HS-5 (cell line): ENCODE measurements around the gene FAM120AOS.
"Not testable (repeated sequence)": the region's sequence is repeated elsewhere in the genome, so short reads cannot be mapped to it uniquely, and the experiment has no call there.

ENCODE experiments used
- DNase-seq: peaks from one replicate; pipeline ENCODE4 v3.0.0-alpha.2; 2012; ENCODE audit warnings: low read depth

The FAM120AOS gene

GRCh38 chr9:93467062-93467416, 13.7 kb upstream of the FAM120AOS start:
- DNase-seq = no peak

GRCh38 chr9:93466416-93467061, 13.2 kb upstream of the FAM120AOS start:
- DNase-seq = no peak

DNA sequence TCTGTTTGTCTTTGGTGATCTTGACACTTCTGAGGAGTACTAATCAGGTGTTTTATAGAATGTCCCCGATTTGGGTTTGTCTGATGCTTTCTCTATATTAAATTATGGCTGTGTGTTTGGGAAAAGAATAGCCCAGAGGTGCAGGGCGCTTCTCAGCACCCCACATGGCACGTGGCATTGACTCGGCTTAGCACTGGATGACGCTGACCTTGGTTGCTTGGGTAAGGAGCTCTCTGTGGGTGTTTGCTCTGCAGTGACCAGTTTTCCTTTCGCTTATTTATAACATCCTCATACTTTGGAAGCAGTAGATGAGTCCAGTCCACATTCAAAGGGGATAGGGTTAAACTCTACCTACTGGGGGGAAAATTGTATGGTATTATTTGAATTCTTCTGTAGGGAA, 12.5 kb upstream of the FAM120AOS start:
- DNase-seq = no peak

DNA sequence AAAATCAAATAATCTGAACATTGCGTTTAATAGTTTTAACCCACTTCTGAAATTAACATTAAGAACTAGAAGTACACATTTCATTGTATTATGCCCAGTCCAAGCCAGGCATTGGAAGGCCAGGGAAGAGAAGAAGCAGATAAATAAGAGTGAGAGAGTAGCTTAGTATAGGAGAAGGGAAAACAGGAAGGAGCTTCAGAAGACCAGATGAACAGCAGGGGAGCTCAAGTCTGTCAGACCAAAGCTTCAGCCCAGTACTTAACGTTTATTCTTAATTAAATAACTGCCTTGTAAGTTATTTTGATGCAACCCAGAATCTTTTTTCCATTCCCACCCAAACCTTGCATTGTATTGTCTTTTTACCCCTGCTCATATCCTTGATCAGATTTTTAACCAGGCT, 11.5 kb upstream of the FAM120AOS start:
- DNase-seq = no peak

GRCh38 chr9:93464395-93464794, 11.0 kb upstream of the FAM120AOS start:
- no peak for DNase-seq

DNA sequence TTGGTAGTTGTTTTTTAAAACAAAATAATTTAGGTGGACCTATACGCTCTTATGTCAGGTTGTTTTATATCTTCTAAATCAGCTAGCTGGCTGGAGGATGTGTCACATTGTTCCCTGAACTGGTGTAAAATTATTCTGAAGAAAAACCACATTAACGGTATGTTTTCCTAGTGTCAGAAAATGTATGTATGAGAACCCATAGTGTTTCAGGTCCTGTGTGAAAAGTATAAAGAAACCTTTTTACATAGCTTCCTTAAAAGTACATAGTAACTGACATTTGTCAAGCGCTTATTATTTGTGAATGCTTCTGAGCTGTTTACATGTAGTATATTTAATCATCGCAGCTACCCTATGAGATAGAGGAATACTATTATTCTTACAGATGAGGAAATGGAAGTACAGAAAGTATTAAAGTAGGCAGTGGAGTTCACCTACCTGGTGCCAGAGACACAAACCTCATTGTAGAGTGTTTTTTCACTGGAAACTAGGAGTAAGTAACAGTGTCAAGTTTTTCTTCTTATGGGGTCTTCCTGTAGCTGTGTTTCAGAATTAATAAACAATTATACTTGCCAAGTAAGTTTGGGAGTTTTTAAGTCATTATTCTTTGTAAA, 10.4 kb upstream of the FAM120AOS start:
- DNase-seq = no peak

GRCh38 chr9:93461821-93462220, 8.4 kb upstream of the FAM120AOS start:
- no peak for DNase-seq

GRCh38 chr9:93461414-93461743, 8.0 kb upstream of the FAM120AOS start:
- no peak for DNase-seq

DNA sequence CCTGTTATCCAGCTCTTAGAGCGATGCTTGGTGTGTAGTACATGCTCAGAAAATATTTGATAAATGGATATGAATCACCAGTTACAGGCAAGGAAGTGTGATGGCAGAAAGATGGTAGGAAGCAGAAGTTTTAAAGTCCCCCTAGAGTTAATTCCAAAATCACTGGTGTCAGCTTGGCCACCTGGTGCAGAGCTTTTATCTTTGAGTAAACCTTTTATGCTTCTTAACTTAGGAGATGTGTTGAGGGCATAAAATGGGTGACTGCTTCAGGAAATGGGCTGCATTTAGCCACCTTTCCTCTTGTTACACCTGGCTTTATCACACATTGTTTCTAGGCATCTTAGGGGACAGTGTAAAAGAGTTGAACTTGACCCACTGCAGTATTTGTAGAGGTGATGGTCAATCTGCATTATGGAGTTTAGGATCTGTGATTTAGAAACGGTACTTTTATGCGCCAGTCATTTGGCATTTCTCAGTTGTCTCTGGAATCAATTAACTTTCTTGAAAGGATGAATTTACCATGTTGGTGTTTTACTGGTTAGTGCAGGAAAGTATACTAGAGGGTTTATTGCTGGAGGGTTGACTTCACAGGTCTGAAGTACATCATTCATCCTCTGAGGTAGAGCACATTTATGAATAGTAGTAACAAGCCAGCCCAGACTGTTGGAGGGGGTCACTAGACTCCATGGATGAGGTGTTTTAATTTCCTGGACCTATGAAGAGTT, 7.5 kb upstream of the FAM120AOS start:
- DNase-seq = no peak

- DNase-seq = no peak
Observed at GRCh38 chr9:93459432-93459847, 6.1 kb upstream of the FAM120AOS start.

GRCh38 chr9:93458712-93459111, 5.3 kb upstream of the FAM120AOS start:
- DNase-seq = no peak

GRCh38 chr9:93457006-93457405, 3.6 kb upstream of the FAM120AOS start:
- DNase-seq = no peak

- no peak for DNase-seq
Observed at GRCh38 chr9:93456504-93456903, 3.1 kb upstream of the FAM120AOS start.

DNA sequence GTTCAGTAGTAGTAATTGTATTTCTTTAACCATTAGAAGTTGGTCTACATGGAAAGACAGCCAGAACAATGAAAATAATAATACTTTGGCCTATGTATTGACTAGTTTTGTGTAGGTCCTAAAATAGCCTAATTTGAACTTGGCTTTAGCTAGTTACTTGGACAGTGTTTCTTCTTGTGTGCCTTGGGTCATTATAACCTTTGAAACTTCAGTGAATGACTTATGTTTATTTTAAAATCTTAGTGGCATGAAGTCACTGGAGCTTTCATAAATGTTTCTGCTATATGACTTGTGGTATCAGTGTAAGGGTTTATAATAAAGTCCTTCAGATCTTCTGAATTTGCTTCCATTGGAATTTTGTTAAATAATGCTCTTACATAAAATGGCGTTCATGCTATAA, 2.6 kb upstream of the FAM120AOS start:
- no peak for DNase-seq

DNA sequence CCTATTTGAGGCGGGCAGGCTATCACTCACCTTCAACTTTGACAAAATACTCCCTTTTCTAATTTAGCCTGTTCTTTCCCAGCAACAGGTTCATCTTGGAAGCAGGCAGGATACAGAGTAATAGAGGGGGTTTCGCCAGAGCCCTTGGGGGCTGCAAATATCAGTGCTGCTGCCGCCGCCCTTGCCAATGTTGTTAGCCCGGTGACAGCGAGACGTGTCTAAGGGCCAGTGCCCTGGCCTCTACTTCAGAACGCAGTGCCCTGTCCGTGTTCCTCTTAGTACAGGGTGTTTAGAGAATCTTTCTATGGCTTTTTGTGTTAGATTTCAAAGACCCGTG, 703 bp downstream of the FAM120AOS start:
- no peak for DNase-seq

DNA sequence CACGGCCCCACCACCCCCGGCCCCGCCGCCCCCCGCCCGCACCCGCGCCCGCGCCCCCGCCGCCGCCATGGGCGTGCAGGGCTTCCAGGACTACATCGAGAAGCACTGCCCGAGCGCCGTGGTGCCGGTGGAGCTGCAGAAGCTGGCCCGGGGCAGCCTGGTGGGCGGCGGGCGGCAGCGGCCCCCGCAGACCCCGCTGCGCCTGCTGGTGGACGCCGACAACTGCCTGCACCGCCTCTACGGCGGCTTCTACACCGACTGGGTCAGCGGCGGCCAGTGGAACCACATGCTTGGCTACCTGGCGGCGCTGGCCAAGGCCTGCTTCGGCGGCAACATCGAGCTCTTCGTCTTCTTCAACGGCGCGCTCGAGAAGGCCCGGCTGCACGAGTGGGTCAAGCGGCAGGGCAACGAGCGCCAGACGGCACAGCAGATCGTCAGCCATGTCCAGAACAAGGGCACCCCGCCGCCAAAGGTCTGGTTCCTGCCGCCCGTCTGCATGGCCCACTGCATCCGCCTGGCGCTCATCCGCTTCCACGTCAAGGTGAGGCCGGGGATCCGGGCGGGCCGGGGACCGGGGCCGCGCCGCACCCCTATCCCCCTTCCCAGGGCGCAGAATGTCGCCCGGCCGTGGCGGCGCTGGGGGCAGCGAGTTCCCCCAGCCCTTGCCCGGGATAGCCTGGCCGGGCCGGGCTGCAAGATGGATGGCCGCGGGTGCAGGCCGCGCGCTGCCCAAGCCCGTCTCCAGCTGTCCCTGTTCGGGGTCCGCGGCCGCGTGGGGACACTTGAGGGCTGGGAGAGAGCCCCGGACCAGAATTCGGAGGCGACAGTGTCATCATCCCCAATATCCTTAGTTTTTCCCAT, 1.3 kb downstream of the FAM120AOS start:
- DNase-seq = no peak

- peak; percentile 20 for DNase-seq
Observed at GRCh38 chr9:93450945-93451815, 2.2 kb downstream of the FAM120AOS start, which contains the start of gene FAM120A. TSS of gene FAM120A (plus strand) at chr9:93451685. CDS start at chr9:93451916, 231 bp downstream.

GRCh38 chr9:93447655-93448054, 5.7 kb downstream of the FAM120AOS start:
- no peak for DNase-seq

DNA sequence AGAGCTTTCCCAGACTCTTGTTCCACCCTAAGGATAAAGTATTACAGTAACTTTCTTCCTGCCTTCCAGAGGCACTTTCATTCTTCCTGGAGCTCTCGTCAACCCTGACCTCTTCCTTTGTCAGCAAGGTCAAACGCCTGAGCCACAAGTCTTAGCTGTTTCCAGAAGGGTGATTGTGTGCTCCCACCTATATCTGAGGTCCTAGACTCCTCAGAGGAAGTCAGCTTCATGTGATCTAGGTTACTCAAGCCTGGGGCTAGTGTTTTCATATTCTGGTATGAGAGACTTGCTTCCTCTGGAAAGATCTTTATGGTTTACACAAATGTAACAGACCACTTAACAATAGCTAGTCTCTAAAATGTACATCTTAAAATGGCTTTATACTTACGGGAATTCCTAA, 7.3 kb downstream of the FAM120AOS start:
- no peak for DNase-seq

GRCh38 chr9:93440896-93441580, 12.3 kb downstream of the FAM120AOS start:
- no peak for DNase-seq

GRCh38 chr9:93439301-93439700, 14.1 kb downstream of the FAM120AOS start:
- DNase-seq = not testable (repeated sequence)
